ENCODE data around the gene KIAA0930. TPM values are rescaled to one million over a fixed set of nuclear protein-coding genes. Genes with fewer than 3 reads are reported as not detected.
A peak's percentile ranks its signal among the peaks of the same experiment; 100 is the strongest.

KIAA0930 gene
- total and polyA plus RNA-seq, 2 donors = 32.4 TPM

DNA sequence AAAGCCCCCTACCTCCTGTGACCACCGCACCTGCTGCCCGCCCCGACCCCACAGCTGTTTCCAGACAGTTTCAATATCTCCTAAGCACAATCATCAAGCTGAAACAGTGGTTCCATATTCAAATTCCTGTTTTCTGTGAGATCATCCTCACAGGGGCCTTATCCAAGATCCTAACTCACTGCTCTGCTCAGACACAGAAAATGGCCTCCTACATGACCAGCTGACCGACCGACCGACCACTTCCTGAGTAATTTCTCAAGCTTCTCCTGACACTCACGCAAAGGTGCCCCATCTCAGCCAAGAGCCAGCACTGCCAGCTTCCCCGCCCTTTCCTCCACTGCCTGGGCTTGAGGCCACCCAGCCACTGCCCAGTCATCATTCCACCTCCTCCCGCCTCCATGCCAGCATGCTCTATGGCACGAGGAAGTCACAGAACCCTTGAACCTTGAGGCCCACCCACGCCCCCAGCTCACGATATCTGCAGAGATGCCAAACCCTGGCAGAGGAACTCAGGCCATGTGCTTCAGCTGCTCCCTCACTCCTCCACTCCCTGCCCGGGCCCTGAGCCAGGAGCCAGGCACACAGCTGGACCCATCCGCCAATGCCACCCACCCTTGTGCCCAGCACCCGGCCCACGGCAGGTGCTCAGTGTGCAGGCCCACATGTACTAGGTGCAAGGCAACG lies 14.0 kb downstream of the KIAA0930 start:
- DNase-seq (ENCODE audit: low read depth in 6 of 9, low spot score in 9 of 9) = no peak

DNA sequence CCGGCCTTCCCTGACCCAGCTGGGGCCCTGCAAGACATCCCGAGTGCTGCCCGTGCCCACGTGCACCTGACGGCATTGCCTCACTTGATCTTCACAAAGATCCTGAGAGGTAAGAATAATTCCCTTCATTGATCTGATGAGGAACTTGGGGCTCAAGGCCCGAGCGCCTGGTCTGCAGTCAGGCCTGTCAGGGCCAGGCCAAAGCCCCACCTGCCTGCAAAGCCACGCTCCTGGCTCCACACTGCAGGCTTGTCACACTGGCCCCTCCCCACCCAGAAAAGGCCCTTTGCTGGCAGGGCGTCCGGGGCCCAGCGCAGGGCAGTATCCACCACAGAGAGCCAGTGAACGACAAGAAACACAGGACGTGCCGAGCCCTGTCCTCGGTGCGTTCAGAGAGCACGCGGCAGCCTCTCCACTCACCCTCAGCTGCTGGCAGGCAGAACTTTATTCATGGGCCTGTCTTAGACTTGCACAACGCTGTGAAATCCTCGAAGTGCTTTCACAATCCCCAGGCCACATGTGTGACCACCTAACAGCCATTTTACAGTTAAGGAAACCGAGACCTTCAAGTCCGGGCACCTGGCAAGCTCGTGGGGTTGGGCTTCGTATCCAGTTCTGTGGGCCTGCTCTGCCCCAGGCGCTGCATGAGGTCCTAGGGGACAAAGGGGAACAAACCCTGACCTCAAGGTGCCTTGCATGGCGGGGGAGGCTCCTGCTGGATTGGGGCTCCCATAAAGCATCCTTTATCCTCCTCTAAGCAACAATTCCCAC lies 14.8 kb downstream of the KIAA0930 start:
- DNase-seq (ENCODE audit: low read depth in 6 of 9, low spot score in 9 of 9) = no peak
- 91% methylated on average over 26 of the region's 26 CpGs for WGBS
- Histone ChIP-seq H3K27ac (ENCODE audit: low read depth in 1 of 2, low read length in 1 of 2) (peak overlapping the region in 1 of 2 donors; percentile 67), H3K27me3 (ENCODE audit: control insufficient read depth in 2 of 2, insufficient read depth in 1 of 2, low read length in 1 of 2) (no peaks in the 10 kb centered on the region), H3K4me3 (ENCODE audit: low read length in 2 of 2) (no peak overlapping the region), H3K9me3 (ENCODE audit: control insufficient read depth in 2 of 2, insufficient read depth in 1 of 2, low read length in 1 of 2) (no peaks in the 10 kb centered on the region), H3K4me1 (ENCODE audit: control insufficient read depth in 2 of 2, insufficient read depth in 2 of 2, low read length in 2 of 2) (peaks cover 0 to 7% of the 10 kb centered on the region in 2 donors), H3K36me3 (ENCODE audit: control insufficient read depth in 2 of 2, insufficient read depth in 2 of 2, low read length in 1 of 2) (no peaks in the 10 kb centered on the region)

More for the DNA sequence above, 14.0 kb downstream of the KIAA0930 start:
- Histone ChIP-seq H3K27me3 (ENCODE audit: control insufficient read depth in 2 of 2, insufficient read depth in 1 of 2, low read length in 1 of 2) (no peaks in the 10 kb centered on the region), H3K36me3 (ENCODE audit: control insufficient read depth in 2 of 2, insufficient read depth in 2 of 2, low read length in 1 of 2) (no peaks in the 10 kb centered on the region), H3K27ac (ENCODE audit: low read depth in 1 of 2, low read length in 1 of 2) (peak overlapping the region in 1 of 2 donors; percentile 21), H3K4me1 (ENCODE audit: control insufficient read depth in 2 of 2, insufficient read depth in 2 of 2, low read length in 2 of 2) (peaks cover 0 to 7% of the 10 kb centered on the region in 2 donors), H3K9me3 (ENCODE audit: control insufficient read depth in 2 of 2, insufficient read depth in 1 of 2, low read length in 1 of 2) (no peaks in the 10 kb centered on the region), H3K4me3 (ENCODE audit: low read length in 2 of 2) (no peak overlapping the region)
- WGBS = 84% methylated on average over 17 of the region's 17 CpGs

- no peak overlapping the region for H3K4me3 ChIP-seq (ENCODE audit: low read length in 2 of 2)
- DNase-seq (ENCODE audit: low read depth in 6 of 9, low spot score in 9 of 9) = no peak
- H3K4me1 ChIP-seq (ENCODE audit: control insufficient read depth in 2 of 2, insufficient read depth in 2 of 2, low read length in 2 of 2) = peaks cover 0 to 7% of the 10 kb centered on the region in 2 donors
- no peak overlapping the region for H3K27ac ChIP-seq (ENCODE audit: low read depth in 1 of 2, low read length in 1 of 2)
- no peaks in the 10 kb centered on the region for H3K9me3 ChIP-seq (ENCODE audit: control insufficient read depth in 2 of 2, insufficient read depth in 1 of 2, low read length in 1 of 2)
- no peaks in the 10 kb centered on the region for H3K27me3 ChIP-seq (ENCODE audit: control insufficient read depth in 2 of 2, insufficient read depth in 1 of 2, low read length in 1 of 2)
- H3K36me3 ChIP-seq (ENCODE audit: control insufficient read depth in 2 of 2, insufficient read depth in 2 of 2, low read length in 1 of 2) = no peaks in the 10 kb centered on the region
- WGBS = 97% methylated on average over 19 of the region's 19 CpGs
These were observed 15.5 kb downstream of the KIAA0930 start for GRCh38 chr22:45224988-45225731.

- Histone ChIP-seq H3K9me3 (ENCODE audit: control insufficient read depth in 2 of 2, insufficient read depth in 1 of 2, low read length in 1 of 2) (no peaks in the 10 kb centered on the region), H3K27me3 (ENCODE audit: control insufficient read depth in 2 of 2, insufficient read depth in 1 of 2, low read length in 1 of 2) (no peaks in the 10 kb centered on the region), H3K27ac (ENCODE audit: low read depth in 1 of 2, low read length in 1 of 2) (no peak overlapping the region), H3K4me3 (ENCODE audit: low read length in 2 of 2) (no peak overlapping the region), H3K4me1 (ENCODE audit: control insufficient read depth in 2 of 2, insufficient read depth in 2 of 2, low read length in 2 of 2) (peaks cover 0 to 7% of the 10 kb centered on the region in 2 donors), H3K36me3 (ENCODE audit: control insufficient read depth in 2 of 2, insufficient read depth in 2 of 2, low read length in 1 of 2) (no peaks in the 10 kb centered on the region)
- no peak for DNase-seq (ENCODE audit: low read depth in 6 of 9, low spot score in 9 of 9)
- 97% methylated on average over 11 of the region's 11 CpGs for WGBS
These were observed 16.4 kb downstream of the KIAA0930 start for GRCh38 chr22:45224331-45224730.

GRCh38 chr22:45223304-45224117 lies 17.2 kb downstream of the KIAA0930 start:
- no peaks in the 10 kb centered on the region for H3K27me3 ChIP-seq (ENCODE audit: control insufficient read depth in 2 of 2, insufficient read depth in 1 of 2, low read length in 1 of 2)
- H3K9me3 ChIP-seq (ENCODE audit: control insufficient read depth in 2 of 2, insufficient read depth in 1 of 2, low read length in 1 of 2) = no peaks in the 10 kb centered on the region
- no peaks in the 10 kb centered on the region for H3K36me3 ChIP-seq (ENCODE audit: control insufficient read depth in 2 of 2, insufficient read depth in 2 of 2, low read length in 1 of 2)
- WGBS = 82% methylated on average over 5 of the region's 5 CpGs
- no peak for DNase-seq (ENCODE audit: low read depth in 6 of 9, low spot score in 9 of 9)
- H3K4me1 ChIP-seq (ENCODE audit: control insufficient read depth in 2 of 2, insufficient read depth in 2 of 2, low read length in 2 of 2) = peaks cover 0 to 7% of the 10 kb centered on the region in 2 donors
- no peak overlapping the region for H3K27ac ChIP-seq (ENCODE audit: low read depth in 1 of 2, low read length in 1 of 2)
- no peak overlapping the region for H3K4me3 ChIP-seq (ENCODE audit: low read length in 2 of 2)

DNA sequence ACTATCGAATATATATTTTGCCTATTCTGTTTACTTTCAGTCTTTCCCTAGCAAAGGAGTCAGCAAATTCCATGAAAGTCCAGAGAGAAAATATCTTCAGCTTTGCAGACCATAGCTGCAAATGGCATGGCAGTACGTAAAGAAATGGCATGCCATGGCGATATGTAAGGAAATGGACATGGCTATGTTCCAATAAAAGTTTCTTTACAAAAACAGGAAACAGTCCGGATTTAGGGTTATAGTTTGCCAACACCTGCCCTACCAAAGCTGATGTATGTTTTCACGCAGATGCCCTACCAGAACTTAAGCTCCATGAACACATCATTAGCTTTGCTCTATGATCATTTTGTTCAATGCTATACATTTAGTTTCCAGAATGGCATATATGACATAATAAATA lies 19.5 kb downstream of the KIAA0930 start:
- no peak for DNase-seq (ENCODE audit: low read depth in 6 of 9, low spot score in 9 of 9)
- Histone ChIP-seq H3K36me3 (ENCODE audit: control insufficient read depth in 2 of 2, insufficient read depth in 2 of 2, low read length in 1 of 2) (no peaks in the 10 kb centered on the region), H3K27me3 (ENCODE audit: control insufficient read depth in 2 of 2, insufficient read depth in 1 of 2, low read length in 1 of 2) (no peaks in the 10 kb centered on the region), H3K4me3 (ENCODE audit: low read length in 2 of 2) (no peak overlapping the region), H3K9me3 (ENCODE audit: control insufficient read depth in 2 of 2, insufficient read depth in 1 of 2, low read length in 1 of 2) (no peaks in the 10 kb centered on the region), H3K27ac (ENCODE audit: low read depth in 1 of 2, low read length in 1 of 2) (no peak overlapping the region), H3K4me1 (ENCODE audit: control insufficient read depth in 2 of 2, insufficient read depth in 2 of 2, low read length in 2 of 2) (peaks cover 0 to 5% of the 10 kb centered on the region in 2 donors)
- 76% methylated on average over 5 of the region's 5 CpGs for WGBS

- Histone ChIP-seq H3K4me3 (ENCODE audit: low read length in 2 of 2) (no peak overlapping the region), H3K4me1 (ENCODE audit: control insufficient read depth in 2 of 2, insufficient read depth in 2 of 2, low read length in 2 of 2) (no peaks in the 10 kb centered on the region), H3K27ac (ENCODE audit: low read depth in 1 of 2, low read length in 1 of 2) (no peak overlapping the region), H3K9me3 (ENCODE audit: control insufficient read depth in 2 of 2, insufficient read depth in 1 of 2, low read length in 1 of 2) (no peaks in the 10 kb centered on the region), H3K27me3 (ENCODE audit: control insufficient read depth in 2 of 2, insufficient read depth in 1 of 2, low read length in 1 of 2) (no peaks in the 10 kb centered on the region), H3K36me3 (ENCODE audit: control insufficient read depth in 2 of 2, insufficient read depth in 2 of 2, low read length in 1 of 2) (no peaks in the 10 kb centered on the region)
- DNase-seq (ENCODE audit: low read depth in 6 of 9, low spot score in 9 of 9) = peak in 1 of 9 donors; percentile 35
- WGBS = 91% methylated on average over 9 of the region's 9 CpGs
These were observed 21.7 kb downstream of the KIAA0930 start for GRCh38 chr22:45218976-45219375.

GRCh38 chr22:45217806-45218205 lies 22.9 kb downstream of the KIAA0930 start:
- Histone ChIP-seq H3K4me1 (ENCODE audit: control insufficient read depth in 2 of 2, insufficient read depth in 2 of 2, low read length in 2 of 2) (peaks cover 0 to 5% of the 10 kb centered on the region in 2 donors), H3K36me3 (ENCODE audit: control insufficient read depth in 2 of 2, insufficient read depth in 2 of 2, low read length in 1 of 2) (no peaks in the 10 kb centered on the region), H3K27me3 (ENCODE audit: control insufficient read depth in 2 of 2, insufficient read depth in 1 of 2, low read length in 1 of 2) (no peaks in the 10 kb centered on the region), H3K27ac (ENCODE audit: low read depth in 1 of 2, low read length in 1 of 2) (no peak overlapping the region), H3K4me3 (ENCODE audit: low read length in 2 of 2) (no peak overlapping the region), H3K9me3 (ENCODE audit: control insufficient read depth in 2 of 2, insufficient read depth in 1 of 2, low read length in 1 of 2) (no peaks in the 10 kb centered on the region)
- DNase-seq (ENCODE audit: low read depth in 6 of 9, low spot score in 9 of 9) = no peak
- WGBS = 98% methylated on average over 14 of the region's 14 CpGs
